A549 (cell line): Measurements from ENCODE around the gene ARID3A. TPM values are rescaled to one million over a fixed set of nuclear protein-coding genes. Genes with fewer than 3 reads are reported as not detected.

Experiments
- ATAC-seq, 2 experiments: fragments of 200-7000 bp in 1 of 2; fragments of >200 bp in 1 of 2; cut with Nextera tagmentation in 1 of 2; cut with Tn5 transposase in 1 of 2; 3 replicates each; pipeline versions ENCODE4 v1.8.0 to v1.9.1; 2018 to 2020; ENCODE audit warnings: mild to moderate bottlenecking in 1 of 2, moderate library complexity in 1 of 2
- CTCF ChIA-PET: fragments of 300-600 bp; sonication (Branson Sonifier 250); formaldehyde crosslinking; extraction: SDS; loops from one replicate; lab custom pipeline; 2021; ENCODE audit warnings: antibody characterized with exemption, inconsistent platforms; lab: Yijun Ruan, JAX
- POLR2A ChIA-PET: fragments of 350-600 bp; formaldehyde crosslinking; extraction: SDS; loops from one replicate; lab custom pipeline; 2021; ENCODE audit warnings: antibody characterized with exemption, inconsistent platforms; lab: Yijun Ruan, JAX
- DNase-seq, 2 experiments: peaks; one replicate each; pipeline versions ENCODE4 v3.0.0 to v3.0.0-alpha.2; 2011 to 2016; ENCODE audit warnings: low read depth in 1 of 2, low spot score in 1 of 2
- FAIRE-seq: peaks from 2 replicates; lab custom pipeline; 2011; peaks lifted over from hg19 to GRCh38; lab: Jason Lieb, UNC
- H3K27ac ChIP-seq, 2 experiments: fragments of >200 bp; sonication (Bioruptor Twin); formaldehyde crosslinking; 3 replicates each; pipeline ENCODE4 v1.5.1; 2016 to 2017
- H3K4me1 ChIP-seq: fragments of >200 bp; sonication (Bioruptor Twin); formaldehyde crosslinking; 3 replicates; pipeline ENCODE4 v1.6.1; 2016
- H3K4me2 ChIP-seq: fragments of >200 bp; sonication (Bioruptor Twin); formaldehyde crosslinking; 3 replicates; pipeline ENCODE4 v1.6.1; 2016
- H3K4me3 ChIP-seq: fragments of >200 bp; sonication (Bioruptor Twin); formaldehyde crosslinking; 3 replicates; pipeline ENCODE4 v1.5.1; 2016
- H3K9me3 ChIP-seq: fragments of >200 bp; sonication (Bioruptor Twin); formaldehyde crosslinking; 3 replicates; pipeline ENCODE4 v1.6.1; 2016
- CBX8 ChIP-seq: fragments of 200-600 bp; sonication (generic); IDR thresholded peaks from 2 replicates; pipeline ENCODE4 v1.6.1; 2016
- CEBPB ChIP-seq, 2 experiments: fragments of >200 bp in 1 of 2; sonication (Bioruptor Twin) in 1 of 2; formaldehyde crosslinking in 1 of 2; IDR thresholded peaks; 2 replicates each; pipeline ENCODE4 v1.6.1; 2012 to 2016
- CHD4 ChIP-seq: fragments of 200-600 bp; sonication (generic); IDR thresholded peaks from 2 replicates; pipeline ENCODE4 v1.6.1; 2016; ENCODE audit warnings: antibody characterized with exemption, mild to moderate bottlenecking, borderline replicate concordance
- EP300 ChIP-seq, 2 experiments: fragments of >200 bp; sonication (Bioruptor Twin); formaldehyde crosslinking; IDR thresholded peaks; 2 replicates in 1 of 2; 3 replicates in 1 of 2; pipeline ENCODE4 v1.6.1; 2016 to 2017
- FOSB ChIP-seq: fragments of 250-450 bp; sonication (Bioruptor Pico); IDR thresholded peaks from 2 replicates; pipeline ENCODE4 v1.5.0; 2020; ENCODE audit warnings: mild to moderate bottlenecking, moderate library complexity
- FOSL2 ChIP-seq, 2 experiments: fragments of 450-650 bp in 1 of 2; fragments of >200 bp in 1 of 2; sonication (Bioruptor Twin) in 1 of 2; formaldehyde crosslinking; IDR thresholded peaks; 2 replicates each; pipeline versions ENCODE4 v1.5.0 to v1.6.1; 2016 to 2020; ENCODE audit warnings: mild to moderate bottlenecking in 1 of 2, moderate library complexity in 1 of 2
- HDAC2 ChIP-seq: fragments of 200-600 bp; sonication (generic); IDR thresholded peaks from 2 replicates; pipeline ENCODE4 v1.6.1; 2016
- HEYL ChIP-seq: fragments of 250-450 bp; sonication (Bioruptor Pico); IDR thresholded peaks from 2 replicates; pipeline ENCODE4 v1.8.0; 2021; ENCODE audit warnings: mild to moderate bottlenecking, moderate library complexity
- HOXB5 ChIP-seq: fragments of 250-450 bp; sonication (Bioruptor Pico); IDR thresholded peaks from 2 replicates; pipeline ENCODE4 v1.5.0; 2020; ENCODE audit warnings: mild to moderate bottlenecking, moderate library complexity
- JUN ChIP-seq, 2 experiments: fragments of >200 bp; sonication (Bioruptor Twin); formaldehyde crosslinking; IDR thresholded peaks; 2 replicates in 1 of 2; 3 replicates in 1 of 2; pipeline ENCODE4 v1.6.1; 2016 to 2017
- MAZ ChIP-seq: fragments of 150-350 bp; IDR thresholded peaks from 2 replicates; pipeline ENCODE4 v1.6.1; 2014; ENCODE audit warnings: antibody characterized with exemption, low read depth, low read length, borderline replicate concordance
- MYC ChIP-seq: IDR thresholded peaks from 2 replicates; pipeline ENCODE4 v1.6.1; 2012; ENCODE audit warnings: mild to moderate bottlenecking, inconsistent platforms, low read length, improper control_type of control experiment, borderline replicate concordance
- NFE2L2 ChIP-seq: fragments of 150-350 bp; conservative IDR thresholded peaks from 2 replicates; pipeline ENCODE4 v1.6.1; 2014; ENCODE audit warnings: low read length
- PHF8 ChIP-seq: fragments of 200-600 bp; sonication (generic); IDR thresholded peaks from 2 replicates; pipeline ENCODE4 v1.6.1; 2016; ENCODE audit warnings: low read depth, mild to moderate bottlenecking, antibody characterized with exemption, moderate library complexity, borderline replicate concordance
- RAD21 ChIP-seq, 2 experiments: fragments of >200 bp in 1 of 2; sonication (Bioruptor Twin) in 1 of 2; formaldehyde crosslinking in 1 of 2; IDR thresholded peaks in 1 of 2; conservative IDR thresholded peaks in 1 of 2; 2 replicates in 1 of 2; 3 replicates in 1 of 2; pipeline ENCODE4 v1.6.1; 2012 to 2018; ENCODE audit warnings: inconsistent platforms in 1 of 2
- RARB ChIP-seq: fragments of 250-450 bp; sonication (Bioruptor Pico); IDR thresholded peaks from 2 replicates; pipeline ENCODE4 v1.8.0; 2021; ENCODE audit warnings: mild to moderate bottlenecking, moderate library complexity
- SREBF2 ChIP-seq: fragments of 450-650 bp; IDR thresholded peaks from 2 replicates; pipeline ENCODE4 v1.6.1; 2014; ENCODE audit warnings: mild to moderate bottlenecking, moderate library complexity
- ZC3H11A ChIP-seq: fragments of 450-650 bp; IDR thresholded peaks from 2 replicates; pipeline ENCODE4 v1.6.1; 2014; ENCODE audit warnings: antibody characterized with exemption, mild to moderate bottlenecking
- ZFP36 ChIP-seq: fragments of 450-650 bp; IDR thresholded peaks from 2 replicates; pipeline ENCODE4 v1.6.1; 2014; ENCODE audit warnings: borderline replicate concordance; ENCODE audit not compliant: partially characterized antibody
- WGBS: methylation state at CpG from one replicate; pipeline ENCODE4 v1.1.6; 2017; ENCODE audit errors: missing lambda C conversion rate; 5-methylcytosine and 5-hydroxymethylcytosine counted together
- polyA plus RNA-seq, 4 experiments: library from polyadenylated mRNA; depleted of rRNA in 3 of 4; stranded (reverse); fragments of >200 nt; fragmentation: RNase III in 1 of 4; extraction: RNeasy Plus Mini Kit Qiagen cat#74134 plus additional on column Dnase treatment in 1 of 4; gene quantifications; 2 replicates in 3 of 4; 3 replicates in 1 of 4; pipeline ENCODE4 v1.2.3, GENCODE V29; 2011 to 2017
- TF ChIP-seq, protein P1 (sequence below): fragments of >200 bp; sonication (Bioruptor Twin); formaldehyde crosslinking; IDR thresholded peaks from 2 replicates; pipeline ENCODE4 v1.6.1; 2016
- TF ChIP-seq, protein P2 (sequence below): fragments of 250-450 bp; sonication (Bioruptor Pico); IDR thresholded peaks from 2 replicates; pipeline ENCODE4 v1.5.0; 2020; ENCODE audit warnings: low read depth, mild to moderate bottlenecking, moderate library complexity
- TF ChIP-seq, protein P3 (sequence below): IDR thresholded peaks from 2 replicates; pipeline ENCODE4 v1.6.1; 2012
- TF ChIP-seq, protein P4 (sequence below): IDR thresholded peaks from 2 replicates; pipeline ENCODE4 v1.6.1; 2012
- TF ChIP-seq, protein P5 (sequence below): fragments of >200 bp; sonication (Bioruptor Twin); formaldehyde crosslinking; IDR thresholded peaks from 3 replicates; pipeline ENCODE4 v1.6.1; 2016

Gene ARID3A
- polyA plus RNA-seq, 2 of the 4 experiments (the other 2 are of a cell fraction): 3.3 to 6.1 TPM

DNA sequence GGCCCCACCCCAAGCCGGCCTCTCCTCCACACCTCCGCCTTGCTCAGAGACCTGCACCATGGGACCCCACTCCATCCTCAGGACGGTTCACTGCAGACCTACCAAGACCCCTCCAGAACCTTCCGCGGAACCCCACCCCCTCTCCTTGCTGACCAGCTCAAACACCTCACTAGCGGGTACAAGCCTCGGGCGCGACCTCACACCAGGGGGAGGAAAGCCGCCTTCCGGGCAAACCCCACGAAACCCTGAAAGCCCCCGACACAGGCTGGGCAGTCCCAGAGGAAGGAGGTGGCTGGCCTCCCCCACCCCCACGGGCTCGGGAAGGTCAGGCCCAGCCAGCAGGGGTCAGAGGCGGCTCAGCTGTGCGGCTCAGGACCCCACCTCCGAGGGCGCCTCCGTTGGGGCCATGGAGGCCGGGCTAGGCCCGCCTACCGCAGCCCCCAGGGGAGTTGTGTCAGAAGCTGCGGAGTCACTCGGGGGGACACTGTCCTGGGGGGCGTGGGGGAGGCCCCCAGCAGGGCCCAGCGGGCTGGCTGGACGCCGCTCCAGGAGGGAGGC lies 84.2 kb downstream of the ARID3A start:
- FAIRE-seq (no peak), DNase-seq (no peak), ATAC-seq (no peak)
- Histone ChIP-seq H3K4me2 (no peak overlapping the region), H3K4me1 (no peaks in the 10 kb centered on the region), H3K9me3 (no peaks in the 10 kb centered on the region), H3K27ac (no peak overlapping the region), H3K4me3 (no peak overlapping the region)
- ChIA-PET POLR2A (no interaction called here), CTCF (interaction anchor here (0.9 kb wide), 1 partner anchor 10 kb away, joined by 3 read pairs; the partner anchor contains the start of gene TMEM259)
- TF ChIP-seq, protein P1, sequence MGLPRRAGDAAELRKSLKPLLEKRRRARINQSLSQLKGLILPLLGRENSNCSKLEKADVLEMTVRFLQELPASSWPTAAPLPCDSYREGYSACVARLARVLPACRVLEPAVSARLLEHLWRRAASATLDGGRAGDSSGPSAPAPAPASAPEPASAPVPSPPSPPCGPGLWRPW: no peak
- TF ChIP-seq, protein P2, sequence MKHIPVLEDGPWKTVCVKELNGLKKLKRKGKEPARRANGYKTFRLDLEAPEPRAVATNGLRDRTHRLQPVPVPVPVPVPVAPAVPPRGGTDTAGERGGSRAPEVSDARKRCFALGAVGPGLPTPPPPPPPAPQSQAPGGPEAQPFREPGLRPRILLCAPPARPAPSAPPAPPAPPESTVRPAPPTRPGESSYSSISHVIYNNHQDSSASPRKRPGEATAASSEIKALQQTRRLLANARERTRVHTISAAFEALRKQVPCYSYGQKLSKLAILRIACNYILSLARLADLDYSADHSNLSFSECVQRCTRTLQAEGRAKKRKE (CRISPR knock-in tag): no peak
- no peak for TF ChIP-seq HEYL
- no peak for TF ChIP-seq JUN (IDR thresholded peaks at IDR 0.05)
- TF ChIP-seq, protein P3, sequence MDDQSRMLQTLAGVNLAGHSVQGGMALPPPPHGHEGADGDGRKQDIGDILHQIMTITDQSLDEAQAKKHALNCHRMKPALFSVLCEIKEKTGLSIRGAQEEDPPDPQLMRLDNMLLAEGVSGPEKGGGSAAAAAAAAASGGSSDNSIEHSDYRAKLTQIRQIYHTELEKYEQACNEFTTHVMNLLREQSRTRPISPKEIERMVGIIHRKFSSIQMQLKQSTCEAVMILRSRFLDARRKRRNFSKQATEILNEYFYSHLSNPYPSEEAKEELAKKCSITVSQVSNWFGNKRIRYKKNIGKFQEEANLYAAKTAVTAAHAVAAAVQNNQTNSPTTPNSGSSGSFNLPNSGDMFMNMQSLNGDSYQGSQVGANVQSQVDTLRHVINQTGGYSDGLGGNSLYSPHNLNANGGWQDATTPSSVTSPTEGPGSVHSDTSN: no peak
- TF ChIP-seq FOSB (CRISPR knock-in tag): no peak
- TF ChIP-seq SREBF2: no peak
- TF ChIP-seq NFE2L2: no peak
- TF ChIP-seq PHF8: no peak
- TF ChIP-seq FOSL2 (IDR thresholded peaks at IDR 0.05): no peak
- no peak for TF ChIP-seq FOSL2 (CRISPR knock-in tag; IDR thresholded peaks at IDR 0.05)
- no peak for TF ChIP-seq CEBPB (IDR thresholded peaks at IDR 0.05)
- WGBS: 86% methylated on average over 10 of the region's 29 CpGs

DNA sequence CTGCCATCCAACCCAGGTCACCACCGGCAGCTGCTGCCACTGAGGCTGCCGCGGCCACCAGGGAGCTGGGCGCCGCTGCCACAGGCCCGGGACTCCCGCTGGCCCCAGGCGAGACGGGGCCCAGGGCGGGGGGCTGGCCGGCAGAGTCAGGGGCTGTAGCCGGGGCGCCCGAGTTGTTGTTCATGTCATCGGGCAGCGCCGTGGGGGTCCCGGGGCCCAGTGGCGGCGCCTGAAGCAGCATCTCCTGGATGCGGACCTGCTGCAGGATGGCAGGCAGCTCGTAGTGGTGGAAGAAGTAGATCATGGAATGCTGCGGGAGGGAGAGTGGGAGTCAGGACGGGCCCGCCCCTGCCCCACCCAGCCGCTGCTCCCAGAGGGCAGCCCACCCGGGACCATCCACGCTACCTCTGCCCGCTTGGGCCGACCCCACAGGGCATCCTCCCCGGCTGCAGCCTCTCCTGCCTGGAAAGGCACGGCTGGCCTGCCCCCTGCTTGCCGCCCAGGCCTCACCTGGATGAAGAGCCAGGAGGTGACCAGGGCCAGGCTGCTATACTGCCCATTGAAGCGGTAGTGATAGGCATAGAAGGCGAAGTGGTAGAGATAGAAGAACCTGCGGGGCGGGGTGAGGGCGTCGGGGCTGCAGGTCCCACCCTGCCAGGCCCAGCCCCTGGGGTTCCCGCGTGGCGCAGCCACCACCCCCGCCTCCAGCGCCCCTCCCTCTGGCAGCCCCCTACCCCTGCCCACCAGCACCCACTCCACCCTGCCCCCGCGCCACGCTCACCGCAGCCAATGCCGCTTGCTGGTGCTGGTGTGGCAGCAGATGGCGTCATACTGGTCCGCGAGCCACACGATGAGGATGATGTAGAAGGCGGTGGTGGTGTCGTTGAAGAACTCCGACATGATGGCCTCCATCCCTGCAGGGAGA lies 85.0 kb downstream of the ARID3A start:
- Histone ChIP-seq H3K9me3 (no peaks in the 10 kb centered on the region), H3K4me3 (no peak overlapping the region), H3K27ac (no peak overlapping the region), H3K4me1 (no peaks in the 10 kb centered on the region; the same call in 2 of the 3 replicates), H3K4me2 (no peak overlapping the region)
- no peak for ATAC-seq
- CTCF ChIA-PET: interaction anchor here (0.9 kb wide), 1 partner anchor 10 kb away, joined by 3 read pairs; the partner anchor contains the start of gene TMEM259
- WGBS: 96% methylated on average over 10 of the region's 56 CpGs
- no peak for FAIRE-seq
- DNase-seq: no peak
- TF ChIP-seq ZC3H11A: no peak
- TF ChIP-seq, protein P4, sequence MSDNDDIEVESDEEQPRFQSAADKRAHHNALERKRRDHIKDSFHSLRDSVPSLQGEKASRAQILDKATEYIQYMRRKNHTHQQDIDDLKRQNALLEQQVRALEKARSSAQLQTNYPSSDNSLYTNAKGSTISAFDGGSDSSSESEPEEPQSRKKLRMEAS: no peak
- no peak for TF ChIP-seq RAD21 (conservative IDR thresholded peaks at IDR 0.05 in 1 of 2, IDR thresholded peaks at IDR 0.05 in 1 of 2)
- TF ChIP-seq EP300 (IDR thresholded peaks at IDR 0.05): no peak
- TF ChIP-seq HDAC2: no peak
- TF ChIP-seq ZFP36: no peak
- TF ChIP-seq, protein P5, sequence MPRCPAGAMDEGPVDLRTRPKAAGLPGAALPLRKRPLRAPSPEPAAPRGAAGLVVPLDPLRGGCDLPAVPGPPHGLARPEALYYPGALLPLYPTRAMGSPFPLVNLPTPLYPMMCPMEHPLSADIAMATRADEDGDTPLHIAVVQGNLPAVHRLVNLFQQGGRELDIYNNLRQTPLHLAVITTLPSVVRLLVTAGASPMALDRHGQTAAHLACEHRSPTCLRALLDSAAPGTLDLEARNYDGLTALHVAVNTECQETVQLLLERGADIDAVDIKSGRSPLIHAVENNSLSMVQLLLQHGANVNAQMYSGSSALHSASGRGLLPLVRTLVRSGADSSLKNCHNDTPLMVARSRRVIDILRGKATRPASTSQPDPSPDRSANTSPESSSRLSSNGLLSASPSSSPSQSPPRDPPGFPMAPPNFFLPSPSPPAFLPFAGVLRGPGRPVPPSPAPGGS: no peak
- TF ChIP-seq HOXB5 (CRISPR knock-in tag): no peak
- TF ChIP-seq MYC: no peak
- no peak for TF ChIP-seq FOSL2 (IDR thresholded peaks at IDR 0.05)
- no peak for TF ChIP-seq FOSL2 (CRISPR knock-in tag; IDR thresholded peaks at IDR 0.05)
- TF ChIP-seq CHD4: no peak
- TF ChIP-seq RARB (CRISPR knock-in tag): no peak
- no peak for TF ChIP-seq MAZ
- TF ChIP-seq CBX8: no peak
- POLR2A ChIA-PET: no interaction called here
